ENCODE data around the gene MLF2.

DNA sequence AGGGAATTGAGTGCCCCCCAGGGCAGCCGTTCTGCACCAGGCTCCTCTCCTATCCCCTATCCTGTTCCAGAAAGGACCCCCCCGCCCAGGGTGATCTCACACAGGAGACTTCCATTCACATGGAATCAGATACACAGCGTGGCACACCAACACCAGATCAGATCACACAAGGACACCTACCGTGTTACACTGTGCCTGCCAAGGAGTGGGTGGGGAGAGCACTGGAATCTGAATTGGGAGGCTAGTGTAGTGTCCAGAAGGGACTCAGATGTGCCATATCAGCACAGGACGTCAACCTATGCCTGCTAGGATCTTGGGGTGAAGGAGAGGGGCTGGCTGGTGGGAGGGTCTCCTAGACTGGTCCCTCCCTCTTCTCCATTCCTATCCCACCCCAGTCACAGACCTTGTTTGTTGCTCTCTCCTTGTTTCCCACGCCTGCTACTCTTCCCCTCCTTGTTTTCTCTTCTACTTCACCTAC lies 15.5 kb upstream of the MLF2 start:
- TF ChIP-seq, protein P1, sequence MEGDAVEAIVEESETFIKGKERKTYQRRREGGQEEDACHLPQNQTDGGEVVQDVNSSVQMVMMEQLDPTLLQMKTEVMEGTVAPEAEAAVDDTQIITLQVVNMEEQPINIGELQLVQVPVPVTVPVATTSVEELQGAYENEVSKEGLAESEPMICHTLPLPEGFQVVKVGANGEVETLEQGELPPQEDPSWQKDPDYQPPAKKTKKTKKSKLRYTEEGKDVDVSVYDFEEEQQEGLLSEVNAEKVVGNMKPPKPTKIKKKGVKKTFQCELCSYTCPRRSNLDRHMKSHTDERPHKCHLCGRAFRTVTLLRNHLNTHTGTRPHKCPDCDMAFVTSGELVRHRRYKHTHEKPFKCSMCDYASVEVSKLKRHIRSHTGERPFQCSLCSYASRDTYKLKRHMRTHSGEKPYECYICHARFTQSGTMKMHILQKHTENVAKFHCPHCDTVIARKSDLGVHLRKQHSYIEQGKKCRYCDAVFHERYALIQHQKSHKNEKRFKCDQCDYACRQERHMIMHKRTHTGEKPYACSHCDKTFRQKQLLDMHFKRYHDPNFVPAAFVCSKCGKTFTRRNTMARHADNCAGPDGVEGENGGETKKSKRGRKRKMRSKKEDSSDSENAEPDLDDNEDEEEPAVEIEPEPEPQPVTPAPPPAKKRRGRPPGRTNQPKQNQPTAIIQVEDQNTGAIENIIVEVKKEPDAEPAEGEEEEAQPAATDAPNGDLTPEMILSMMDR (conservative IDR thresholded peaks at IDR 0.05) = no peak
- TF ChIP-seq ZFX (IDR thresholded peaks at IDR 0.05) = no peak
